Rectal smooth muscle tissue (tissue), 1 donor: ENCODE data around the gene OR13J1.
"Not testable (repeated sequence)": the region's sequence is repeated elsewhere in the genome, so short reads cannot be mapped to it uniquely, and the experiment has no call there.

ENCODE experiments used
- H3K27ac ChIP-seq: one replicate; pipeline ENCODE4 v1.7.0; 2013; ENCODE audit warnings: low read depth, low read length, inconsistent platforms
- H3K27me3 ChIP-seq: one replicate; pipeline ENCODE4 v1.7.0; 2013; ENCODE audit warnings: low read length; ENCODE audit not compliant: control insufficient read depth, insufficient read depth
- H3K36me3 ChIP-seq: one replicate; pipeline ENCODE4 v1.7.0; 2013; ENCODE audit warnings: low read length; ENCODE audit not compliant: control insufficient read depth, insufficient read depth
- H3K4me1 ChIP-seq: one replicate; pipeline ENCODE4 v1.7.0; 2013; ENCODE audit warnings: low read length; ENCODE audit not compliant: control insufficient read depth, insufficient read depth
- H3K4me3 ChIP-seq: one replicate; pipeline ENCODE4 v1.7.0; 2013; ENCODE audit warnings: low read length
- H3K9ac ChIP-seq: one replicate; pipeline ENCODE4 v1.7.0; 2013; ENCODE audit warnings: low read length

OR13J1 gene

DNA sequence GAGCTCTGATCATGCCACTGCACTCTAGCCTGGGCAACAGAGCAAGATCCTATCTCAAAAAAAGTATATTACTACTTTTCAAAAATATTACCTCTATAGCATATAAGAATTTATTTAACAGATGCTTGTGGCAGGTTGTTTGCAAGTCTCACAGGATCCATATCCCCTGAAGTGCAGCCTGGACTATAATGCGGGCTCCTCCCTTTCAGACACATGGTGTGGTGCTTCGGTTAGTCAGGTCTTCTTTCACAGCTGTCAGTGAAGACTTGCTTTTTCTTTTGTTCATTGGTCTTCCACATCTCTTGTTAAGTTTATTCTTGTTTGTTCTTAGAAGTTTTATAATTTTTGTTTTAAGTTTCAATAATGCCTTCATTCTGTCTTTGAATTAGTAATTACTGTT is 26.4 kb upstream of the OR13J1 start:
- no peak overlapping the region for H3K9ac ChIP-seq
- no peak overlapping the region for H3K27ac ChIP-seq
- H3K4me3 ChIP-seq = no peak overlapping the region
- H3K27me3 ChIP-seq = no peaks in the 10 kb centered on the region
- no peaks in the 10 kb centered on the region for H3K4me1 ChIP-seq
- H3K36me3 ChIP-seq = no peaks in the 10 kb centered on the region

DNA sequence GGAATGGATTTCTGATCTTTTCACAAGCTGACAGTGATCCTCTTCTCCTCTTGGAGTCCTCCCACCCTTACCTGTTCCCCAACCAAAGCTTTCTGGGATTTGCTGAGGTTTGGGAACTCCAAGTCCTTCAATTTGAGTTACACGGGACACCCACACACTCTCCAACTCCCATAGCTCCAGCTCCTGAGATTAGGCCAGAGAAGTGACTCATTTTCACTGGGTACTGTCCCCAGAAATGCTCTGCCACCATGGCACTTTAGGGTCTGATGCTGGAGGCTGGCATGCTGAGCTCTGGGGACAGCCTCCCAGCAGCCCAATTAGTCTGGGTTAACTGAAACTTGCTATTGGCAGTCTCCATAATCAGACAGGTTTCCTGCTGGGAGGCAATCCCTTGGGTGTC is 21.9 kb upstream of the OR13J1 start:
- Histone ChIP-seq H3K27me3 (no peaks in the 10 kb centered on the region), H3K4me3 (no peak overlapping the region), H3K9ac (no peak overlapping the region), H3K27ac (no peak overlapping the region), H3K36me3 (no peaks in the 10 kb centered on the region), H3K4me1 (no peaks in the 10 kb centered on the region)

DNA sequence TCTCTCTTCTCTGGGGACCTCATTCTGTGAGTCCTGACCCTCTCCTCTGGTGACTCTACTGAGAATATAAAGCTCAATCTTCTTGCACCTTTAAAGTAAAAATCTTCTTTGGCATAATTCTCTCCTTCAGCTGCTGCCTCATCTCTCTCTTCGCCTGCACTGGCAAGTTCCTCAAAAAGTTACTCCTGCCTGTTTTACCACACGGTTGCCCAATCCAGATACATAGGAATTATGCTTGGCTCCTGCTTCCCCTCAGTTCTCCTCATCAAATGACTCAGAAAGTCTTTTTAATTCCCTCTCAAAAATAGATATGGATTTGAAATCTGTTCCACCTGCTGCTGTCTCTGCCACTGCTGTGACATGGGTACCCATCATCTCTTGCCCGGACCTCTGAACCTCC is 21.4 kb upstream of the OR13J1 start:
- H3K4me3 ChIP-seq = no peak overlapping the region
- H3K9ac ChIP-seq = no peak overlapping the region
- H3K4me1 ChIP-seq = no peaks in the 10 kb centered on the region
- H3K36me3 ChIP-seq = no peaks in the 10 kb centered on the region
- no peak overlapping the region for H3K27ac ChIP-seq
- no peaks in the 10 kb centered on the region for H3K27me3 ChIP-seq

DNA sequence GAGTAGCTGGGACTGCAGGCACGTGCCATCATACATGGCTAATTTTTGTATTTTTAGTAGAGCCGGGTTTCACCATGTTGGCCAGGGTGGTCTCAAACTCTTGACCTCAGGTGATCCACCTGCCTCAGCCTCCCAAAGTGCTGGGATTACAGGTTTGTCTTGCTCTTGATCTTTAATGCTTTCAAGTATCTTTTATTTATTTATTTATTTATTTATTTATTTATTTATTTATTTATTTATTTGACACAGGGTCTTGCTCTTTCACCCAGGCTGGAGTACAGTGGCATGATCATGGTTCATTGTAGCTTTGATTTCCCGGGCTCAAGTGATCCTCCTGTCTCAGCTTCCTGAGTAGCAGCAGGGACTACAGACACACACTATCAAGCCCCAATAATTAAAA is 14.7 kb upstream of the OR13J1 start:
- H3K27ac ChIP-seq, H3K4me1 ChIP-seq, H3K36me3 ChIP-seq, H3K4me3 ChIP-seq, H3K27me3 ChIP-seq, H3K9ac ChIP-seq: not testable (repeated sequence)

DNA sequence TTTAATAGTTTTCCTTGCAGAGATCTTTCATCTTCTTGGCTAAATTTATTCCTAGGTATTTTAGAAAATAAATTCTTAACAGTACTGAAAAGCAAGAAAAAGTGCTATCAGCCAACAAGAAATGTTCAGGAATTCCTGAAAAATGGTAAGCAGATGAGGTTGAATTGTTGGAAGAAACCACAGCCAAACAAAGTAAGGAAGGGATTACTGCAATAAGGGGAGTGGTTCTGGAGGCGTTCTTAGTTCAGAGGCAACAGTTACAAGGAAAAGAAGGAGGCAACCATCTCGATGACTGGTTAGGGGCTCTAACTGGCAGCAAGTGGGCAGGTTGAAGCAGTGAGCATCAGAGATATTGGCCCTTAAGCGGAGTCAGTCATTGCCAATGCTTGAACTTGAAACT is 12.8 kb upstream of the OR13J1 start:
- H3K27ac ChIP-seq = no peak overlapping the region

DNA sequence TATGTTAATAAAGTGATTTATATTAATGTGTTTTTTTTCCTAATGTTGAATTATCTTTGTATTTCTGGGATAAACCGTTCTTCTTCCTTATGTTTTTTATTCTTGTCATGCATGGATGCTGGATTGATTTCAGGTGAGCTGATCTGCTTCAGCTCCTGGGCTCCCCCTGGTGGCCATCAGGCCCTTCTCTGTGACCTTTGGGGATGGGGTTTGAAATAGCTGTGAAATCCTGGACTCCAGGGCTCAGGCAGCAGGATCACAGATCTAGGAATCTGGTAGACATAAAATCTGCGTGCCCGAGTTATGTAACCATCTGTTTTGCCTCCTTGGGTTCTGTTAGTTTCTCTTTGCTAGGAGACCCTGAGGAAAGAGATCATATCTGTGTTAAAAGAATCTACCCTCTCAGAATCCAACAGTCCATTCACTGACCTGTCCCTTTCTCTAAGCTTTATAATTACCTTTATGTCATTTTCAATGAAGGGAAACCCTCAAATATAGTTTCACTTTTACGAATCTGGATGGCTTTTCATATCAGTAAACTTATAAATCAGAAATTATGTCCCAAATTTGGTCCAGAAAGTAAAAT is 12.2 kb upstream of the OR13J1 start:
- Histone ChIP-seq H3K27ac (no peak overlapping the region), H3K9ac (no peak overlapping the region), H3K27me3 (no peaks in the 10 kb centered on the region), H3K36me3 (no peaks in the 10 kb centered on the region), H3K4me3 (no peak overlapping the region), H3K4me1 (no peaks in the 10 kb centered on the region)

More for the DNA sequence above, 12.8 kb upstream of the OR13J1 start:
- no peaks in the 10 kb centered on the region for H3K27me3 ChIP-seq
- no peak overlapping the region for H3K9ac ChIP-seq
- H3K4me1 ChIP-seq = no peaks in the 10 kb centered on the region
- no peak overlapping the region for H3K4me3 ChIP-seq
- no peaks in the 10 kb centered on the region for H3K36me3 ChIP-seq

DNA sequence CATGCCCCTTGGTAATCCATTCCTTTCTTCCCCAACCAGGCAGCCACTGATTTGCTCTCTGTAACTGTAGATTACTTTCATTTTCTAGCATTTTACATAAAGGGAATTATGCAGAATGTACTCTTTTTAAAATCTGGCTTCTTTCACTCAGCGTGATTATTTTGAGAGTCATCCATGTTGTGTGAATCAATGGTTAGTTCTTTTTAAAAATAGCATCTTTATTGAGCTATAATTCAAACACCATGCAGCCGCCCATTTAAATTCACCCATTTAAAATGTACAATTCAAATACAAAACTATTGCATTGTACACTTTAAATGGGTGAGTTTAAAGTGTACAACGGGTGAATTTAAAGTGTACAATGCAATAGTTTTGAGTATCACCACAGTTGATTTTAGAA is 2.3 kb upstream of the OR13J1 start:
- Histone ChIP-seq H3K36me3 (no peaks in the 10 kb centered on the region), H3K9ac (no peak overlapping the region), H3K27ac (no peak overlapping the region), H3K4me1 (no peaks in the 10 kb centered on the region), H3K27me3 (no peaks in the 10 kb centered on the region), H3K4me3 (no peak overlapping the region)

DNA sequence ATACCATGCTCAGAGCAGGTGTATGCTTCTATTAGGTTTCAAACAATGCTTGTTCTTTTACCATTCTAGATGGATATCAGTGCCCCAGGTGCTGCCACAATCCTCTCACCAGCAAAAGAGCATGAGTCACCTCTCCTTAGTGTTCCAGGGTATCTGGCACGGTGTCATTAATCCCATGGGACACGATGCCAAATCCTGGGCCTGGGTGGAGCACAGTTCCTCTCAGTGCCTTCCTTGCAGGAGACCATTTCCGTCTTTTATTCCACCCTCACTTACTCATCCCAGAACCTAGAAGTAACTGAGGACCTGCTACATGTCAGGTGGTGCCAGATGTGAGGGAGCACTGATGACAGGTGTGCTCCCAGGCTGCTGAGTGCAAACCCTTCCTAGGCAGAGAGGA is 1.3 kb upstream of the OR13J1 start:
- Histone ChIP-seq H3K27me3 (no peaks in the 10 kb centered on the region), H3K9ac (no peak overlapping the region), H3K4me3 (no peak overlapping the region), H3K27ac (no peak overlapping the region), H3K36me3 (no peaks in the 10 kb centered on the region), H3K4me1 (no peaks in the 10 kb centered on the region)

DNA sequence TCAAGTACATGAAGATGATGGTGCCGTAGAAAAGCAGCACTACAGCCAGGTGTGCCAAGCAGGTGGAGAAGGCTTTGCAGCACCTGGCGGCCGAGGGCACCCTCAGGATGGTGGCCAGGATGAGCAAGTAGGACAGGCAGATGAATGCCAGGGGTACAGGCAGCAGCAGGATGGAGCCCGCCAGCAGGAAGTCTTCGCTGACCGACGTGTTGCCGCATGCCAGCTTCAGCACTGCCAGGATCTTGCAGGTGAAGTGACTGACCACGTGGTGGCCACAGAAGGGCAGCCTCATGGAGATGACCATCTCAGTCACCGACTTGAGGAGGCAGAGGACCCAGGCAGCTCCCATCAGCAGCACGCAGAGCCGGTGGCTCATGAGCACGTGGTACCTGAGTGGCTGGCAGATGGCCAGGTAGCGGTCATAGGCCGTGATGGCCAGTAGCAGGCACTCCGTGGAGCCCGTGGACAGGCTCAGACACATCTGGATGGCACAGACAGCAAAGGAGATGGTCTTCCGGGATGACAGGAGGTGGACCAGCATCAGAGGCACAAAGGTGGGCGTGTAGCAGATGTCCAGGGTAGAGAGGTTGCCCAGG is 482 bp downstream of the OR13J1 start:
- Histone ChIP-seq H3K27ac (no peak overlapping the region), H3K36me3 (no peaks in the 10 kb centered on the region), H3K9ac (no peak overlapping the region), H3K27me3 (peaks cover 2% of the 10 kb centered on the region), H3K4me3 (no peak overlapping the region), H3K4me1 (no peaks in the 10 kb centered on the region)

DNA sequence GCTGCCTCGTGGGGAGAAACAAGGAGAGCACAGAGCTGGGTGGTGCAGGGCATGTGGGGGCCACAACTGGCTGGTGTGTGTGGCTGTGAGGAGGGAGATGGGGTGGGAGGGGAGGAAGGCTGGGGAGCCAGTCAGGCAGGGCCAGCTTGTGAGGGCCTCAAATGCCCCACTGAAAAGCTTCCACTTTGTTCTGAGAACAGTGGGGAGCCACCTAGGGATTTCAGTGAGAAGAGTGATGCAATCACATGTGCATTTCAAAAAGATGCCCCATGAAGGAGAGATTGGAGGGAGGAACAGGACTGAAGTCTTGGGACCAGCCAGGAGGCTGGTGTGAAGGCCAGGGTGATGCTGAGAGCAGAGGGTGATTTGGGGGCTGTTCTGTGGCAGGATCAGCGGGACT is 1.3 kb downstream of the OR13J1 start:
- H3K27ac ChIP-seq = no peak overlapping the region
- H3K4me1 ChIP-seq = no peaks in the 10 kb centered on the region
- no peaks in the 10 kb centered on the region for H3K36me3 ChIP-seq
- no peak overlapping the region for H3K4me3 ChIP-seq
- H3K27me3 ChIP-seq = peaks cover 2% of the 10 kb centered on the region
- no peak overlapping the region for H3K9ac ChIP-seq

DNA sequence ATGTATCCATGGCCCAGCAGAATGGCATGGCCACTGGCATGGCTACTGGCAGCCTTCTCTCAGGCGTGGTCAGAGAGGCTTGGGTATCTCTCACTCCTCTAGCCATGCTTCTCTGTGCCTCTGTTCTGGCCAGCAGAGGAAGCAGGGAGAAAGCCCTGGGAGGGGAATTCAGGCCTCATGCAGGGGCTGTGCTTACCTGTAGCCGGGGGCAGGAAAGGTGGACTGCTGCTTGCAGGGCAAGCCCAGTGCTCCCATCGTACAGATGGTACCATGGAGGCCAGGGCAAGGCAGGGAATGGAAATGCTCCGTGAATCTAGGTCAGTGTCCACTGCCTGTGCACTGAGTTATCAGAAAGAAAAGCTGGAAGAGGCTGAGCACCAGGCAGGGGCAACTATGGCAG is 2.7 kb downstream of the OR13J1 start:
- peaks cover 2% of the 10 kb centered on the region for H3K27me3 ChIP-seq
- H3K27ac ChIP-seq = no peak overlapping the region
- no peak overlapping the region for H3K4me3 ChIP-seq

DNA sequence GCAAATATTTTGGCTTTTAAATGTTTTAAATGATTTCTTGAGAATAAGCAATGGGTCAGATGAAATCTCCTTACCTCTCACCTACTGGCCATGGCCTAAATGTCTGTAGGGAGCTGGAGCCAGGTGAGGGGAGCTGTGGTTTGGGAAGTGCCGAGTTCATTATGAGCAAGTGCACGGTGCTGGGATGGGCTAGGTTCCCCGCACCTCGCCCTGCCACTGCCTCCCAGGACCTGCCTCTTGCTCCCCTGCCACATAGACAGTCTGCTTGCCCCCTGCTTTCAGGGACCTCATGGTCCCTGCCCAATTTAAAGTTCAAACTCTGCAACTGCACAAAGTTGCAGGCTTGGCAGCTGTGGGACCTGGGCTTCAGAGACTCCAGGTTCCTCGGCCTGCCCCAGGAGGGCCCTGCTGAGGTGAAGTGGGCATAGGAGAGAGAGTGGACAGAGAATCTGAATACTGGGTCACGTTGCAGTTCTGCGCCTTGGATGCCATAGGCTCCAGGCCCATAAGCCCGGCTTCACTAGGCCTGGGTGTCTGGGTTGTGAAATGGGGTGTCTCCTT is 5.4 kb downstream of the OR13J1 start:
- no peak overlapping the region for H3K27ac ChIP-seq
- peaks cover 2% of the 10 kb centered on the region for H3K27me3 ChIP-seq
- no peak overlapping the region for H3K4me3 ChIP-seq
- no peaks in the 10 kb centered on the region for H3K4me1 ChIP-seq
- no peaks in the 10 kb centered on the region for H3K36me3 ChIP-seq
- H3K9ac ChIP-seq = no peak overlapping the region

More for the DNA sequence above, 2.7 kb downstream of the OR13J1 start:
- no peaks in the 10 kb centered on the region for H3K4me1 ChIP-seq
- no peaks in the 10 kb centered on the region for H3K36me3 ChIP-seq
- H3K9ac ChIP-seq = no peak overlapping the region

DNA sequence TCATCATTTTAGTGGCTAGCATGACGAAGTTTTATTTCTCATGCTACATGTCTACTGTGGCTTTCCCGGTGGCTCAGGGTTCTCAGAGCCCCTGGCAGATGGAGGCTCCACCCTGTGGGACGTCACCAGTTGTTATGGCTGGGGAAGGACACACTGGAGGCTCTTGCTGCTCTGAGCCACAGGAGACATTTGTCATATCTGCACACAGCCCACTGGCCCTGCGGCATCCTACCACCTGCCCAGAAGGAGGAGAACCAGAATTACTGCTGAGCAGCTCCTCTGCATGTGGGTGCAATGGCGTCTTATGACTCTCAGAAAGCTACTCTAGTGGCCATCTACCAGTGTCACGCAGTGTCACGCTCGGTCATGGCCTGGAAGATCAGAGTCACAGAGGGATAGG is 6.6 kb downstream of the OR13J1 start:
- H3K4me1 ChIP-seq = no peaks in the 10 kb centered on the region
- no peak overlapping the region for H3K9ac ChIP-seq
- no peaks in the 10 kb centered on the region for H3K36me3 ChIP-seq
- H3K27ac ChIP-seq = no peak overlapping the region
- no peak overlapping the region for H3K4me3 ChIP-seq
- H3K27me3 ChIP-seq = peaks cover 2% of the 10 kb centered on the region
